HG03060 (cell line): ENCODE results near the gene TMPRSS9.
"Not testable (repeated sequence)": the region's sequence is repeated elsewhere in the genome, so short reads cannot be mapped to it uniquely, and the experiment has no call there.

Experiments used
- ATAC-seq: cut with Tn5 transposase; IDR thresholded peaks from one replicate; pipeline ENCODE4 v1.9.1; 2021; ENCODE audit warnings: low read depth, moderate number of reproducible peaks; ENCODE audit not compliant: unreplicated experiment

Gene TMPRSS9

DNA sequence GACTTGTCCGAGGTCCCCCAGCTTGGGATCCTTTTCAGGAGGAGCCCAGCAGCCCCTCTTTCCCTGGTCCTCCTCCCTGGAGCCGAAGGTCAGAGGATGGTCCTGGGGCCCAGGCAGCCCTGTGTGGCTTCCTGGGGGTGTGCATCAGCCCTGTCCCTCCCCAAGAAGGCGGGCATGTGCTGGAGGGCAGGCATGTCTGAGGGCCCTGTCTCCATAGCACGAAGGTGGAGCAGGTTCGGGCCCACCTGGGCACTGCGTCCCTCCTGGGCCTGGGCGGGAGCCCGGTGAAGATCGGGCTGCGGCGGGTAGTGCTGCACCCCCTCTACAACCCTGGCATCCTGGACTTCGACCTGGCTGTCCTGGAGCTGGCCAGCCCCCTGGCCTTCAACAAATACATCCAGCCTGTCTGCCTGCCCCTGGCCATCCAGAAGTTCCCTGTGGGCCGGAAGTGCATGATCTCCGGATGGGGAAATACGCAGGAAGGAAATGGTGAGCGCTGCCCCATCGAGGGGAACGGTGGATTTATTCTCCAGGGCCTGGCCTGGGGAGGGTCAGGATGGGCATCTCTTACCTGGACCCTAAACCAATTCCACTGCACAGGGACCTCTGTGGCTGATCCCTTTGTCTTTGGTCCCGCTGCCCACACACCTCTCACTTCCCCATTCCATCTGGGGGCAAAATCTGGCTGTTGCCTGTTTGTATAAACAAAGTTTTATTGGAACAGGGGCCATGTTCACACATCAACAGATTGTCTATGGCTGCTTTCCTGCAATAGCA lies 56.4 kb downstream of the TMPRSS9 start:
- ATAC-seq: no peak

DNA sequence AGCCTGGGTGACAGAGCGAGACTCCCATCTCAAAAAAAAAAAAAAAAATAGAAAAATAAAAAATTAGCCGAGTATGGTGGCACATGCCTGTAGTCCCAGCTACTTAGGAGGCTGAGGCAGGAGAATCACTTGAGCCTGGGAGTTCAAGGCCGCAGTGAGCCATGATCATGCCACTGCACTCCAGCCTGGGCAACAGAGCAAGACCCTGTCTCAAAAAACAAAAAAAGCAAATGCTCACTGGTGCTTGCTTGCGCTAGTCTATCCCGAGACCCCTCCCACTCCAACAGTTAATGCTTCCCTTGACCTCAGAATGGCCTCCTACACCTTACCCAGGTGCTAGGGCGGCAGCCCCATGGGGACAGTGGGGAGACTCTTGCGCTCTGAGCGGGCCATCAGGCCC lies 57.4 kb downstream of the TMPRSS9 start:
- ATAC-seq: not testable (repeated sequence)

DNA sequence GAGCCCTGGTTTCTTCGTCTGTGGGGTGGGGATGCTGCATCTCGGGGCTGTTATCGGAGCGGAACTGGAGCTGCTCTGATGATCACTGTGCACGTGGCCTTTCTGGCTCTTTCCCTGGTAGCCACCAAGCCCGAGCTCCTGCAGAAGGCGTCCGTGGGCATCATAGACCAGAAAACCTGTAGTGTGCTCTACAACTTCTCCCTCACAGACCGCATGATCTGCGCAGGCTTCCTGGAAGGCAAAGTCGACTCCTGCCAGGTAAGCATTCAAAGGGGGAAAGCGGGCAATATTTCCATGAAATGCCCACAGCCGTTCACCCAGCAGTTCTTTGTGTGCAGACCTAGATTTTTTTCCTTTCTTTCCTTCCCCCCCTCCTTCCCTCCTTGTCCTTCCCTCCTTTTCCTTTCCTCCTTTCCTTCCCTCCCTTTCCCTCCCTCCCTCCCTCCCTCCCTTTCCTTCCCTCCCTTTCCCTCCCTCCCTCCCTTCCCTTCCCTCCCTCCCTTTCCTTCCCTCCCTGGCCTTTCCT lies 57.9 kb downstream of the TMPRSS9 start:
- ATAC-seq: no peak

DNA sequence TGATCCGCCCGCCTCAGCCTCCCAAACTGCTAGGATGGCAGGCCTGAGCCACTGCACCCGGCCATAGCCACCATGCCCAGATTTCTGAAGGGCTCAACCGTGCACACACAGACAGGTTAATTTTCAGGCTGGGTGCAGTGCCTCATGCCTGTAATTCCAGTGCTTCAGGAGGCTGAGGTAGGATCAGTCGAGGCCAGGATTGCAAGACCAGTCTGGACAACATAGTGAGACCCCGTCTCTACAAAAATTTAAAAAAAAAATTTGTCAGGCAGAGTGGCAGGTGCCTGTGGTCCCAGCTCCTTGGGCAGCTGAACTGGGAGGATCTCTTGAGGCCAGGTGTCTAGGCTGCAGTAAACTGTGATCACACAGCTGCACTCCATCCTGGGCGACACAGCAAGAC lies 59.7 kb downstream of the TMPRSS9 start:
- no peak for ATAC-seq

DNA sequence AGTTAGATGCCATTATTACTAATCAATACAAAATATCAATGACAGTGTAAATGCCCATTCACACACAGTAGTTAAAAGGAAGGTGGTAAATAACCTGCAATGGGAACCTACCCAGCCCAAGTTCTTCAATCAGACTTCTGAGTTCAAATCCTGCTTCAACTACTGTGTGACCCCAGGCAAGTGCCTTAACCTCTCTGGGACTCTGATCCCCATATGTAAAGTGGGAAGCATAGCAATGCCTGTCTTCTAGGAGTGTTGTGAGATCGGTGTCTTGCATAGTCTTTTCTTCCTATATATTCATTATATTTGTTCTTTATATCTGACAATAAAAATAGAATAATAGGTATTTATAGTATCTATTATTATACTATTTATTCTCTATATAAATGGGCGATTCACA lies 60.4 kb downstream of the TMPRSS9 start:
- no peak for ATAC-seq

DNA sequence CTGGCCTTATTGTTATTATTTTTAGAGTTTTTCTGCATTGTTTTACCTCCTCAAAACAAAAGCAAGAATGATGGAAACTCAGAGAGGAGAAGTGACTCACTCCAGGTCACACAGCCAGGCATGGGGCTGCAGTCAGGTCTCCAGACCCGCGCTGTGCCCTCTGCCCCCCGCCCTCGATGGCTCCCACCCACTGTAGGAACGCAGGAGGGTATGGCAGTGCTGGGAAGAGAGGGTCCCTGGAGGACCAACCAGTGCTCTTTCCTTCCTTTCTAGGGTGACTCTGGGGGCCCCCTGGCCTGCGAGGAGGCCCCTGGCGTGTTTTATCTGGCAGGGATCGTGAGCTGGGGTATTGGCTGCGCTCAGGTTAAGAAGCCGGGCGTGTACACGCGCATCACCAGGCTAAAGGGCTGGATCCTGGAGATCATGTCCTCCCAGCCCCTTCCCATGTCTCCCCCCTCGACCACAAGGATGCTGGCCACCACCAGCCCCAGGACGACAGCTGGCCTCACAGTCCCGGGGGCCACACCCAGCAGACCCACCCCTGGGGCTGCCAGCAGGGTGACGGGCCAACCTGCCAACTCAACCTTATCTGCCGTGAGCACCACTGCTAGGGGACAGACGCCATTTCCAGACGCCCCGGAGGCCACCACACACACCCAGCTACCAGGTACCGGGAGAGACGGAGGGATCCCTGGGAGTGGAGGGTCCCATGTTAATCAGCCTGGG lies 61.7 kb downstream of the TMPRSS9 start:
- no peak for ATAC-seq

DNA sequence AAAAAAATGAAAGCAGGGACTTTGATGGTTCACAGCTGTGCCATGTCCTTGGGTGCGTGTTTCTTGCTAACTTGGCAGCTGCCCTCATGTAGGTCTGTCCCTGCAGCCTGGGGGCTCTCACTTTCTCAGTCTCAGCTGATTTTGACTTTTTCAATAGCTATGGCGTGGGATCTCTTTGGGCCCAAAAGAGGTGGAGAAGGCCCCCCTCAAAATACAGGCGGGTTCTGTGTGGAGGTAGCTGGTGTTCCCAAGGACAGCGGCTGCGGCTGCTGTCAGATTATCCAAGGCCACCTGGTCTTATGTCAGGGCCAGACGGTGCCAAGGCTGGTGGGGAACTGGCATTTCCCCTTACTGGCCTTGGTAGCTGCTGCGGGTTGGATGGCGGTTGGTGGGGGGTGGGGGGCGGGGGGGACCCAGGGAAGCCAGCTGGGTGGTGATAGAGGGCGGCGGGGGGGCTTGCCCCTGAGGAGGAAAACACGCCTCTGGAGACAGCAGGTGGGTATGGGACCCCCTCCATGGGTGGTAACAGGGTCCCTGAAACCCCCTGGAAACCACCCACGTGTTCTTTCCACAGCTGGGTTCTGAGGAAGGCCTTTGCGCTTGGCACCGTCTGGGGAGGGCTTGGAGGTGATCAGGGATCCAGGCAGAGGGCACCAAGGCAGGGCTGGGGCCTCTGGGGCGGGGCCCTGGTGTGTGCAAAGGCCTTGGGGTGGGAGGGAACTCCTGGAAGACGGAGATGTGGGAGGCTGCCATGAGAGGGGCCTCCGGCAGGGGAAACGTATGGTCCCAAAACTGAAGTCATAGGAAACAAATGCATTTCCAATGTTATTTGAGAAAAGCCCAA lies 63.2 kb downstream of the TMPRSS9 start:
- ATAC-seq: no peak

DNA sequence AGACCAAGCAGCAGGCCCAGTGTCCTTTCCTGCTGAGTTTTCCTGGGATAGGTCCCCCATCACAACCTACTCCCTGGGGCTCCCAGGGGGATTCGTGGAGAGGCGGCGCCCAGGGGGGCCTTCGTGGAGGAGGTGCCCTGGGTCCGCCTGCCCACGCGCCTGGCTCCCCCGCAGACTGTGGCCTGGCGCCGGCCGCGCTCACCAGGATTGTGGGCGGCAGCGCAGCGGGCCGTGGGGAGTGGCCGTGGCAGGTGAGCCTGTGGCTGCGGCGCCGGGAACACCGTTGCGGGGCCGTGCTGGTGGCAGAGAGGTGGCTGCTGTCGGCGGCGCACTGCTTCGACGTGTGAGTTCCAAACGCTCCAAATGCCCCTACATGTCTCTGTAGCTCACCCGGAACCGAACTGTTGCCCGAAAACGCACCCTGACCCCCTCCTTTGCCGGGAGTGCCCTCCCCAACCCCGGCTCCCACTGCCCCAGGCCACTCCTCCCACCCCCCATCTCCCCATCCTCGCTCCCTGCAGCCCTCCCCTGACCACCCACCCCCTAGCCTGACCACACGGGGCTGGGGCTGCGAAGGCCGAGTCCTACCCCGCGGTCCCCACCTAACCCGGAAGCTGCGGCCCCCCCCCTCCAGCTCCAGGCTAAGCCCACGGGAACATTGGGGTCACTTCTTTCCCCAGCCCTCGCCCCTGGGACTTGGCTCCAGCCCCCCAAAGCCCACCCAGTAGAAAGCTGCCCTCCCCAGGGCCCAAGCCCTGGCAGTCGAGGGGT lies 64.0 kb downstream of the TMPRSS9 start:
- no peak for ATAC-seq

DNA sequence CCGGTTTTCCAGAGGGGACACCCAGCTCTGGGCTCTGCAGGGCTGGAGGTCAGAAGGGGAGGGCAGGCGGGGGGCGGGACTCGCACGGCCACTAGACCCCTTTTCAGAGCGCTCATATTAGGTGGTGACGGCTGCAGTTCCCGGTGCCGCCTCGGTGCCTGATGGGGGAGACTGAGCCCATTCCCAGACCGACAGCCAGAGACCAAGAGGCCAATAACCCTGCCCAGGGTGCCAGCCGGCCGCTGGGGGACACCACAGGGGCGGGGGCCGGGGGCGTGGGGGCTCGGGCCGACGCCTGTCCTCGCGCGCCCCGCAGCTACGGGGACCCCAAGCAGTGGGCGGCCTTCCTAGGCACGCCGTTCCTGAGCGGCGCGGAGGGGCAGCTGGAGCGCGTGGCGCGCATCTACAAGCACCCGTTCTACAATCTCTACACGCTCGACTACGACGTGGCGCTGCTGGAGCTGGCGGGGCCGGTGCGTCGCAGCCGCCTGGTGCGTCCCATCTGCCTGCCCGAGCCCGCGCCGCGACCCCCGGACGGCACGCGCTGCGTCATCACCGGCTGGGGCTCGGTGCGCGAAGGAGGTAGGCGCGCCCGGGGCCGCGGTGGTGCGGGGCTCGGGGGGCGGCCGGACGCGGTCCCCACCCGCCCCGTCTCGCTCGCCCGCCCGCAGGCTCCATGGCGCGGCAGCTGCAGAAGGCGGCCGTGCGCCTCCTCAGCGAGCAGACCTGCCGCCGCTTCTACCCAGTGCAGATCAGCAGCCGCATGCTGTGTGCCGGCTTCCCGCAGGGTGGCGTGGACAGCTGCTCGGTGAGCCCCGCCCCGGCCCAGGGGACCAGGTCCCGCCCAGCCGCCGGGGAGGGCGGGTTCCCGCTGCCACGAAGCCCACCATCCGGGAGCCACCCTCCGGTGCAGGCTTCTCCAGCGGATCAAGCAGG lies 64.9 kb downstream of the TMPRSS9 start:
- no peak for ATAC-seq

DNA sequence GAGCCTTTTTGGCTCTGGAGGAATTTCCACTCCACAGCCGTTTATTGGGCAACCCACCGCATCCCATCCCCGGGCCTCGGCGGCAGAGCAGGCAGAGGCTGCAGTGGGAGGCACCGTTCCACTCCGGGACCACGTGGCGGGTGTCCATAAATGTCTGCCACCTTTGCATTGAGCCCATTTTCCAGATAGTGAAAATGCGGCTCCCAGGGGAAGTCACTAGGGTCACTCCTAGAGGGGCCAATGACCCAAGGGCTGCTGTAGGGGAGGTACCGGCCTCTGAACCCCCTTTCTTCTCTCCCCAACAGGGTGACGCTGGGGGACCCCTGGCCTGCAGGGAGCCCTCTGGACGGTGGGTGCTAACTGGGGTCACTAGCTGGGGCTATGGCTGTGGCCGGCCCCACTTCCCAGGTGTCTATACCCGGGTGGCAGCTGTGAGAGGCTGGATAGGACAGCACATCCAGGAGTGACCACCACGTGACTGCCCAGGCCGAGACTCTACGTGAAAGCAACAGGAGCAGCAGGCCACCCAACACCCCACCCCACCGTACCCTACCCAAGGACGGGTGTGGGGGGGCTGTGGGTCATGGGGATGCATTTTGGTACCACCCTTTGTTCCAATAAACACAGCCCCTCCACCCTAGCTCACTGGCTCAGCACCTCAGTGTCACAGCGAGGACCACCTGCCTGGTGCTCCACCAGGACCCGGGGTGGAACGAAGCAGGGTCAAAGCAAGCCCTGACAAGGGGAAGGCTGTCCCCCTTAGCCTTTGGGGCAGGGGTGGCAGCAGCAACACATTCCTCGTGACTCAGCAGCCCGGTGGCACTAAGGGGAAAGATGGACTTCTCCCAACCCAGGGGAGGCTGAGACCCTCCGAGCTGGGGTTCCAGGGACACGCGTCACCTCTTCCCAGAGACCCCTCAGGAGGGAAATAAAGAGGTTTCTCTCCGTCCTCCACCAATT lies 65.8 kb downstream of the TMPRSS9 start:
- no peak for ATAC-seq

DNA sequence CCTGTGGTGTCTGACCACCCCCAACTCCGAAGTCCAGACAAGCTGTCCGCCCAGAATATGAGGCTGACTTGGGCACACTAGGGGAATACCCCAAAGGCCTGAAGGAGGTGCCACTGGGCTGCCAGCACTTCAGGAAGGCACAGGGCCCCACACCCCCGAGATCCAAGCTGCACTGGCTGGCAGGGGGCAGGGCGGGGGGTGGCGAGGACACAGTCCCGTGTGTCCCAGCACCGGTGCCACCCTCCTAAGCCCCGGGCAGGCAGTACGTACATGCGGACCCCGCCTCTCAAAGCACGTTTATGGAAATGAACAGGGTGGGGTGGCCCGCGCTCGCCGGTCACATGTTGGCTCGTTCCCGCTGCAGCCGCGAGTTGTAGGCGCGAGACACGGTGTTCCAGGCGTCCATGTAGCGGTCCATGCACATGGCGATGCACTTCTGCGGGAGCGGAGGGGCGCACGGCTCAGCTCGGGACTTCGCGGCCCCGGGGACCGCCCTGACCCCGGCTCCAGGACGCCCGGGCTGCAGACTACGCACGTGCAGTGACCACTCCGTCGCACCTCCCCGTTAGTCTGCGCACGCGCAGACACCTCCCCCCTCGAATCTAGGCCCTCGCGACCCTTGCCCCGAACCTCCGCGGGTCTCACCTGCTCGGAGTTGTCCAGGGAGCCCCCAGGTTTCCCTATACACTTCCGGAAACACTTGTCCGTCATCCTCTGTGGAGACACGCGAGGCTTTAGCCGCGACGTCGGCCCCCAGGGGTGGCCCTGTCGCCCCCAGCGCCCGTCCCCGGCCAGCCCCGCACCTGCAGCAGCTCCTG lies 66.8 kb downstream of the TMPRSS9 start:
- ATAC-seq: no peak

DNA sequence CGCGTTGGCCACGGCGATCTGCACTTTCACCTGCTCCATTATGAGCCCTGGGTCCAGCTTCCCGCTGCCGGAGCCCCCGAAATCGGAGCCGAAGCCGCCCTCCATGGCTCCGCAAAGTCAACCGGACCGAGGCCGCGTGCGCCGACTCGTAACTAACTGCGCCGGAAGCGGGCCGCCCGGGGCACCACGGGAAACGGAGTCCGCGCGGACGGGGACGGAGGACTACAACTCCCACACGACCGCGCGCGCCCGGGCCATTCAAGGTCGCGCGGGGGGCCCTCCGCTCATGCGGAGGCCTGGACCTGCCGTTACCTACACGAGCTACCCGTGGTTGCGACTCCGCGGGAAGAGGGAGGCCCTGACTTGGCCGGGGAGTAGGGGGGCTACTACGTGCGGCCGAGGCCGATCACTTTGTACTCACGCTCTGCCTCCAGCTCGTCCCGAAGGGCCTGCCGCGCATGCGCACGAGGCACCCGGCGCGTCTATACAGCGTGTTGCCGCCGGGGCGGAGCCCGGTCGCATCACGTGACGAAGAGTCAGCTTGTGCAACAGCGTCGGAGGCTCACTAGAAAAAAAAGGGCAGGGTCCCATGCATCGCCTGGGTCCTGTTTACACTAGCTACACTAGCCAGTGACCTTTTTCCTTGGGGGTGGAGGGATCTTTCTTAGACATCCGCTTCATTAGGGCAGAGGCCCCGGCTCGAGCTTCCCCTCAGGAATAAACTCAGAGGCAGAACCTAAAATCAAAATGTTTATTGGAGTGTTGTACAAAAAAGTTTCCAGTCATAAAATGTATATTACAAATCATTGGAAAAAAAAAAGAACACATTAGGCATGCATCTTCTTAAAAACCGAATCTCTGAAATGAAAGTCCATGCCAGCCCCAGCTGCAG lies 67.6 kb downstream of the TMPRSS9 start, which contains the start of gene TIMM13:
Gene TIMM13, minus strand, starts transcription at position 158 of the 892 bp plus-strand sequence. Its CDS starts 53 bp downstream, at position 105.
- ATAC-seq: peak; percentile 63

DNA sequence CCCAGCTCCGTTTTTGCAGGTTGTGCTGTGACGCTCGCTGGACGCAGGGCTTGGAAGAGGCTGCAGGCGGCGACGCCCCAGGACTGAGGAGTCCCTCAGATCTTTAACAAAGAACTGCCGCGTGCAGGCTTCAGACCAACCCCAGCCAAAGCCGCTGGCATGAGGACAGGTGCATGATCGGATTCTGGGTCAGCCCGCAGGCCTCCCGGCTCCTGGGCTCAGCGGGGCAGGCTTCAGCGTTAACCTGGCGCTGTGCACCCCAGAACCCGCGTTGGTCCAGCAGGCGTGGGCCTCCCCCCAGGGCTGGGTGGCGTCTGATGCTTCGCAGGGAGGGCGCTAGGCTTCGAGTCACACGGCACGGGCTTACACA lies 68.2 kb downstream of the TMPRSS9 start:
- ATAC-seq: no peak

DNA sequence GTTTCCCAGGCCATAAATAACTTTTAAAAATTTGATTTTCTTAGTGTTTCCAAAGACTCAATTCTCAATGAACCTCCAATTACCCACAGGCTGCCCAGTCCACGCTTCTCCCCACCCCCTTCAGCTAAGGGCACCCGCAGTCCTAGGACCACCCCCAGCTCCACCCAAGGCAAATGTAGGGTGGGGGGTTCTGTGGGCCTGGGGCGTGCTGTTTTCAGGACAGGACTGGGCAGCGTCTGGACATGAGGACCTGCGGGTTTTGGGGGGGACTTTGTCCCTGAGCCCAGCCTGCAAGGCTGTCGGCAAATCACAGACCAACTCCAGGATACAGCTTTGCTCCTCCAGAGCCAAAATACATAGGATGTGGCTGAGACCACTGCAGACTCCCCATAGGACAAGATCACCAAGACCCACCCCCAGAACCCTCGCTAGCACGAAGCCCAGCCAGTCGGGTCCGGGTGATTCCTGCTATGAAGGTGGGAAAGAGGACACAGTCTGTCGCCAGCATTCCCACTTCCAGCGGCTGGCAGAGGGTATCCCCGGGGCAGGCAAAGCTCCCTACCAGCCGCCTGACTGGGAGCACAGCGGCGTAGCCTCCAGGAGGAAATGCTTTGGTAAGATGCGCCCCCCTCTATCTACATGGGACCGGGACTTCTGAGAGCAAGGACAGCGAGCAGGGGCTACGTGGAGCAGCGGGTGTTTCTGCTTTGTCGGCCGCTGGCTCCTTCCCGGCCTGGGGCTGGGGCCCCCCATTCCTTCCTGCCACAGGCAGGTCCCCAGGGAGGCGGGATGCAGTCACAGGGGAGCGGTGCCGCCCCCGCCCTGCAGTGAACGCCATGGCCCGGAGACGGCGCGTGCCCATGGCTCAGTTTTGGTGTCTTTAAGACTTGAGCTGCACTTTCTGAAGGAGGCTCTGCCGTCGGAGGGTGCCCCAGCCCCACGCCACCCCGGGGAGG lies 69.0 kb downstream of the TMPRSS9 start:
- ATAC-seq: no peak

DNA sequence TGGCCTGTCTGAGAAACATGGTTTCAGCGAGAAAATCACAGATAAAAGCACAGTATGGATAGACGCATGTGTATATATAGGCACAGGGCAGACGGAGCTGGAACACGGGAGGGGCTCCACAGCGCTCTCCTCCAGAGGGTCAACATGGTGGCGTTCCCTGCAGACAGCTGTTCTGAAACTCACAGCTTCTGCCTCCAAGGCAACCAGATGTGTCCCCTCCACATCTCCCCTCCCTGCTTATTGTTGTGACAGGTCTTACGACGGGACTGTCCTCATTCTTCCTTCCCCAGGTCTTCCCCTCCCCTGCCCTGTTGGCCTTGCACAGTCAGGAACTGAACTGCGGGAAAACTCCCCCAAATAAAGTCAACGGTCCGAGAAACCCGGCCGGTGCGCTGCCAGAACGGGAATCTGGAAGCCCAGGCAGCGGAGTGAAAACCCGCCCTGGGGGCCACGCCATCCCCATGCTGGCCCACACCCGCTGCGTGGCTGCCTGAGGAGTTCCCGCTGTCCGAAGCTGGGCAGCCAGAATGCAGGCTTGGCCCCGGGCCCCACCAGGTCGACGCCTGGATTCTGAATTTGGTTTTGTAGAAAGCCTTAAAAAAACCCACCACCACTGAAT lies 70.0 kb downstream of the TMPRSS9 start:
- no peak for ATAC-seq
